Erythroblast (primary cell): ENCODE measurements around the gene UBAC2.
A peak's percentile ranks its signal among the peaks of the same experiment; 100 is the strongest.

ENCODE experiments used
- DNase-seq, 2 experiments: peaks; one replicate each; lab custom pipeline; 2025; lab: John Stamatoyannopoulos, UW
- GATA1 ChIP-seq: IDR thresholded peaks from 2 replicates; pipeline ENCODE4 v1.6.1; 2011; ENCODE audit warnings: low read depth, mild to moderate bottlenecking, control low read depth, low read length, moderate library complexity
- POLR2A ChIP-seq: IDR thresholded peaks from 2 replicates; pipeline ENCODE4 v1.6.1; 2011; ENCODE audit warnings: mild to moderate bottlenecking, low read length

Gene UBAC2

DNA sequence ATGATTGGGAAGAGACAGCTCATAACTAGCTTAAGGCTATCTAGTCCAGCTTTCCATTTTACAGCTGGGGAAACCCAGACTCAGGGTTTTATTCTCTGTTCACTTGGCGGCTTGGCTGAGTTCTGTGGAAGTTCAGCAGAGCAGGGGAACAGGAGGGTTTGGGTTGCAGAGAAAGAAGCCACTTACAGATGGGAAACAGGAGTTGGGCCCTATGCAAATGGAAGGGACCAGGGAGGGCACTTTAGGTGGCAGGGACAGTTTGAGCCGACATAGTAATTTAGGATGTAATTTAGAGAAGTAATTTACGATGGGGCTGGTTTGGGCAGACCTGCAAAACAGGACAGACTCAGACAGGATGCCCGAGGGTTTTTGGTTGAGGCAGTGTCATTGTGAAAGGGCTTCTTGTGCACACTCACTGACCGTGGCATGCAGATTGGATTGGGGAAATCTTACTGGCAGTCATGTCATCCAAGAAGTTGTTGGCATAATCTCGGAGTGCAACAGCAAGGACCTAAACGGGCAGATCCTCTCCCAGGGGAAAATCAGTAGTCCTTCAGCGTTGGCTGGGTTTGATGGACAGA is 153.8 kb downstream of the UBAC2 start:
- no peak for DNase-seq
- TF ChIP-seq GATA1 (no peak), POLR2A (no peak)

DNA sequence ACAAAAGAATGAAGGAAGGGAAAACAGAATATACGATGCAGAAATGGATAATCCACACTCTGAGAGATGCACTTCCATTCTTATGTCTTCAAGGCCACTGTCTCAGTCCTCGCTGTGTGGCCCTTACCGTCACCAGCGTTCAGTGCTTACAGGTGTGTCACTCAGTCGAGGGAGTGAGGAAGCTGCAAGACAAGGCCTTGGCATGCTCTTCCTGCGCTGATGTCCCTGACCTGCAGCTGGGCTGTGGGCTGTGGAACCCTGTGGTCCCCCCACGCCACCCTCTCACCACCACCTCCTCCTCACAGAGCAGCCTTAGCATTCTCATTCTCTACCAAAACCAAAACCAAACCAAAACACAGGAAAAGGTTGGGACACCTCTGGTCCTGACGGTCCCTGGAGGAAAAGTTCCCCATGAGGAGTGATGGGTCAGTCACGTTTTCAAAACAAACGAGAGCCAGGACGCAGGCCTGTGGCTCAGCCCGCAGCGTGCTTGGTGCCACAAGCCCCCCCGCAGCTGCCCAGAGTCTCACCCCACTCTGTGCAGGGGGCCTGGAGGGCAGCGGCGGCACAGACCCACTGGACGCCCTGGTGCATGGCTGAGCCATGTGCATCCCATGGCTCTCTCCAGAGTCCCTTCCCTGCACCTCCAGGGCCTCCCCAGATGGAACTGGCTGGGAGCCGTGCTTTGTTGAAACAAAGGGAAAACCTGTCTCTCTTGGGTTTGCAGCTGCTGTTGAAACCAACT is 154.8 kb downstream of the UBAC2 start:
- no peak for TF ChIP-seq GATA1
- no peak for TF ChIP-seq POLR2A
- DNase-seq: no peak

DNA sequence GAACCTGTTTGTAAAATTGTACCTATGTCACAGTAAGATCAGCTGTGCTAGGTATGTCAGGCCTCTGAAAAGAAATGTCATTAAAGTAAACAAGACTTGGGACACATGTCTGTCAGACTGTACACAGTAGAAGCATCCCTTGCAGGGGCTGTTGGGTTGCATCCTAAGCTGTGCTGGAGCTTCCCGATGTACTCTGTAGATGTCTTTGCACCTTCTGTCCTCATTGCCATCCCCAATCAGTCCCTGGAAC is 155.3 kb downstream of the UBAC2 start:
- TF ChIP-seq POLR2A (no peak), GATA1 (no peak)
- no peak for DNase-seq

DNA sequence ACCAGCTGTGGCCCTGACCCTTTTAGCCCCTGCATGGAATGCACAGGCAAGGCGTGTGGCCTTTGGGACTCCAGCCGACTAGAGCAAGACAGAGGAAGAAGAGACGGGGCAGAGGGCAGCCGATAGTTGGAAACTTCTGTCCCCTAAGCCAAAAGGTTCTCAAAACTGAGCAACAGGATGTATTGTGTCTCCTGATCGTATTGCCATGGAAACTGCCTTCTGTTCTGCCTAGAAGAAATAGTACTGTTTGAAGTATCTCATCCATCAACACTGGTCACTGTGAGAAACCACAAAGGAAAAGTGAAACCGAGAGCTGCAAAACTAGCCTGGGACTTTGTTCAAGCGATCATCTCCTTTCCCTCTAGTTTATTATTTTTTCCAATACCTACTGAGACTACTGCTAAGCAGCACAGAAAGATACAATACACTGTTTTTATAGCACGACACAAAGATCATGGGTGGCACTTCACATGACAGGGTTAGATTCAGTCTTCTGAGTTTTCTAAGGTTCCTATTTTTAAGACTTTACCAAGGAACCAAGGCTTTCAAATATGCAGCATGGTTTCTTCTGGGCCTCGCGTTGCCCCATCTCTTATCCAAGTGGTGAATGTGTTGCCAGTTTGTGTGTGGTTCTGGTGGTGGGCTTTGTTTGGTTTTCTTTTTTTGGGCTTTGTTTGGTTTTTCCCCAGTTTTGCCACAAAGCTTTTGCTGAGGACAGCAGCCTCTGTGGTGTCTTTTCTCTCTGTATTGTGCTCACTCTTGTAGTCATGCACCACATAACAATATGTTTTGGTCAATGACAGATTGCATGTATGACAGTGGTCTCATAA is 155.8 kb downstream of the UBAC2 start:
- peak; percentile 74 for DNase-seq
- TF ChIP-seq GATA1 (no peak), POLR2A (no peak)

DNA sequence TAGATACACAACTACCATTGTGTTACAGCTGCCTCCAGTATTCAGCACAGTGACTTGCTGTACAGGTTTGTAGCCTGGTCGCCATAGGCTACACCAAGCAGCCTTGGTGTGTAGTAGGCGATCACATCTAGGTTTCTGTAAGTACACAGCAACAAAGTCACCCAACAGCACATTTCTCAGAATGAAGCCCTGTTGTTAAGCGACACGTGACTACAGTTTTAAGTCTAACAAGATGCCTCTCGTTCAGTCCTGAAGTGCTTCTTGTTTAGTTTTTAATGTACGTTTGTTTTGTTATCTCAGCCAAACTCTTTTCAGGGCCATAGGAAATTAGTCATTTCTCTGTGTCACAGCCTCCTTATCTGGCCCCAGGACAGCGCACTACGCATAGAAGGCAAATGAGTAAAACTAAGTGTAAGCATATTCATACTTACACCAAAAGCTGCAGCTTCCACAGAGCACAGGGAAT is 156.5 kb downstream of the UBAC2 start:
- peak; percentile 55 for TF ChIP-seq POLR2A
- TF ChIP-seq GATA1: no peak
- DNase-seq: peak; percentile 83 to 87

- no peak for TF ChIP-seq POLR2A
- TF ChIP-seq GATA1: no peak
- DNase-seq: no peak
Measured at GRCh38 chr13:99357941-99358340, 157.3 kb downstream of the UBAC2 start.

- no peak for DNase-seq
- no peak for TF ChIP-seq POLR2A
- no peak for TF ChIP-seq GATA1
Measured at GRCh38 chr13:99359528-99359927, 158.9 kb downstream of the UBAC2 start.

- DNase-seq: no peak
- TF ChIP-seq POLR2A (no peak), GATA1 (no peak)
Measured at GRCh38 chr13:99360696-99361095, 160.0 kb downstream of the UBAC2 start.

DNA sequence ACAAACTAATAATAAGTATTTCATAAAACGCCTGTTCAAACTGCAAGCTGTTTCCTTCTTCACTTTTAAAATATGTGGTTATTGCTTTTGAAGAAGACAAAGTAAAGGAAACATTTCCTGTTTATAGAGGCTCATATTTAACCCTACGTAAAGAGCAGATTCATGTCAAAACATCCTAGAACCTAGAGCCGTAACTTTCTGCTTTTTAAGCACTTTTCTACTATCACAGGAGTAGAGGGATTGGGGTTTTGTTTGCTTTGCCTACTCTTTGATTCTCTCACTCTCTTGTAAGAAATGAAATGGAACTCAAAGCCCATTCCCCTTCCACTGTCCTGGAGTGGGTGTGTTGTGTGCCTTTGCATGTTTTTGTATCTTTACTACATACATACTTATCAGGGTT is 160.5 kb downstream of the UBAC2 start:
- TF ChIP-seq GATA1 (no peak), POLR2A (no peak)
- DNase-seq: no peak

GRCh38 chr13:99362362-99362761 is 161.7 kb downstream of the UBAC2 start:
- TF ChIP-seq POLR2A (no peak), GATA1 (no peak)
- no peak for DNase-seq

DNA sequence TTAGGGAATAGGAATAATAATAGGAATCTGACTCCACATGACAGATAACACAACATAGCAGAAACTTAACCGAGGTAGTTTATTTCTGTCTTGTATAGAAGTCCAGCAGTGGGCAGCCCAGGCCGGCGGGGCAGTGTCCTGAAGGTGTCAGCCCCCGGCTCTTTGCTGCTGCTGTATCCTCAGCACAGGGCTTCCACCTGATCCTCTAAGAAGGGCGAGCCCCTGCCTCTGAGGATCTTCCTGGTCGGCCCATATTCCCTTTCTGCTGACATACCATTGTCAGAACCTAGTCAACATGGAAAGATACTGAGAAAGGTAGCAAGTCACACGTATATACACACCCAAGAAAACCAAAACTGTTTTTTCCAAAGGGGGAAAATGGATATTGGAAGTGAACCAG is 162.7 kb downstream of the UBAC2 start:
- TF ChIP-seq GATA1 (no peak), POLR2A (no peak)
- DNase-seq: no peak

DNA sequence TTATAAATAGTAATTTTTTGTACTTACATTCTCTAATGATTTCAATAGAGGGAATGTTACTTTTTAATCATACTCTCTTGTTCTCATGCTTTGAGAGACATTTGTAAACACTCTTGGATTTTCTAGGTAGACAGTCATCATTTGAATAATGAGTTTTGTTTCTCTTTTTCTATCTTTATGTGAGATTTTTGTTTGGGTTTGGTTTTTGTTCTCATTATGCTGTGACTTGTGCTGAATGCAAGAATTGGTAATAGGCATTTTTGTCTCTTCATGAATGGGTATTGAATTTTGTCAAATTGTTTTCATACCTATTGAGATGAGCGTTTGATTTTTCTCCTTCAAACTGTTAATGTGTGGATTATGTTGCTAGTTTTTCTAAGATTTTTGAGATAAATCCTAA is 163.3 kb downstream of the UBAC2 start:
- TF ChIP-seq GATA1 (no peak), POLR2A (no peak)
- DNase-seq: no peak

GRCh38 chr13:99366075-99366987 is 165.7 kb downstream of the UBAC2 start:
- DNase-seq: no peak
- TF ChIP-seq GATA1 (no peak), POLR2A (no peak)
